Lung (tissue), 12 donors: ENCODE data around the gene TMEM221. TPM values are rescaled to one million over a fixed set of nuclear protein-coding genes. Genes with fewer than 3 reads are reported as not detected.

Experiments
- ATAC-seq: fragments of 200-7000 bp; cut with Tn5 transposase; one replicate; pipeline ENCODE4 v1.9.1; 2020; ENCODE audit warnings: moderate number of reproducible peaks; ENCODE audit not compliant: insufficient read depth, low FRiP score
- DNase-seq, 3 donors: peaks; one replicate each; pipeline ENCODE4 v3.0.0-alpha.2; 2013 to 2017
- H3K27ac ChIP-seq, 2 donors: one replicate each; pipeline ENCODE4 v1.5.1; 2013; ENCODE audit warnings: mild to moderate bottlenecking in 2 of 2, moderate library complexity in 2 of 2, control low read depth in 1 of 2, inconsistent platforms in 1 of 2, low read depth in 1 of 2, low read length in 1 of 2
- H3K27me3 ChIP-seq, 3 donors: one replicate each; pipeline ENCODE4 v1.5.1; 2013; ENCODE audit warnings: low read length in 2 of 3; ENCODE audit not compliant: control insufficient read depth in 3 of 3, insufficient read depth in 3 of 3
- H3K36me3 ChIP-seq, 4 donors: one replicate each; pipeline ENCODE4 v1.5.1; 2013; ENCODE audit warnings: low read length in 4 of 4, mild to moderate bottlenecking in 1 of 4, moderate library complexity in 1 of 4; ENCODE audit not compliant: control insufficient read depth in 4 of 4, insufficient read depth in 4 of 4
- H3K4me1 ChIP-seq, 5 donors: one replicate each; pipeline ENCODE4 v1.5.1; 2013; ENCODE audit warnings: low read length in 5 of 5, mild to moderate bottlenecking in 2 of 5, moderate library complexity in 1 of 5; ENCODE audit not compliant: control insufficient read depth in 5 of 5, insufficient read depth in 5 of 5
- H3K4me3 ChIP-seq: one replicate; pipeline ENCODE4 v1.5.1; 2013; ENCODE audit warnings: mild to moderate bottlenecking, control low read depth, moderate library complexity
- H3K9ac ChIP-seq, 2 donors: one replicate each; pipeline ENCODE4 v1.5.1; 2013; ENCODE audit warnings: low read length in 2 of 2, control low read depth in 1 of 2; ENCODE audit not compliant: insufficient read depth in 1 of 2
- H3K9me3 ChIP-seq, 4 donors: one replicate each; pipeline ENCODE4 v1.5.1; 2013; ENCODE audit warnings: low read length in 3 of 4, mild to moderate bottlenecking in 1 of 4, moderate library complexity in 1 of 4; ENCODE audit not compliant: control insufficient read depth in 4 of 4, insufficient read depth in 3 of 4
- WGBS, 2 donors: extraction: QIAGEN DNeasy Blood & Tissue Kit; methylation state at CpG; one replicate each; pipeline ENCODE4 v1.1.7; 2013; 5-methylcytosine and 5-hydroxymethylcytosine counted together
- polyA plus RNA-seq, 2 donors: library from polyadenylated mRNA; stranded (reverse); fragments of 200-250 nt; gene quantifications; one replicate each; pipeline ENCODE4 v1.2.1, GENCODE V29; 2013
- total RNA-seq, 2 donors: library from RNA; depleted of rRNA in 1 of 2; stranded (reverse); fragments of >200 nt in 1 of 2; gene quantifications; one replicate each; pipeline ENCODE4 v1.2.1, GENCODE V29; 2014 to 2021
- TF ChIP-seq, protein P1 (sequence below): IDR thresholded peaks from 2 replicates; pipeline ENCODE4 v1.5.1; 2012; ENCODE audit warnings: mild to moderate bottlenecking; ENCODE audit errors: control extremely low read depth, extremely low read depth
- donor health status: control.
- donor health status: control.
- donor health status: Bipolar disorder and iron deficiency.
- donor health status: healthy.
- donor health status: DM: yes; HTN: yes; CAD: no.

The TMEM221 gene
- total and polyA plus RNA-seq, 4 donors: 0.06 to 0.57 (median 0.10) TPM

- Histone ChIP-seq H3K4me3 (peak overlapping the region; percentile 18), H3K4me1 (peaks cover 4 to 17% (median 9%) of the 10 kb centered on the region in 5 donors), H3K9me3 (no peaks in the 10 kb centered on the region), H3K9ac (no peak overlapping the region), H3K27ac (peak overlapping the region; percentile 83 to 93), H3K36me3 (peaks cover 0 to 2% (median 0%) of the 10 kb centered on the region in 4 donors), H3K27me3 (no peaks in the 10 kb centered on the region)
- ATAC-seq: no peak
- TF ChIP-seq, protein P1, sequence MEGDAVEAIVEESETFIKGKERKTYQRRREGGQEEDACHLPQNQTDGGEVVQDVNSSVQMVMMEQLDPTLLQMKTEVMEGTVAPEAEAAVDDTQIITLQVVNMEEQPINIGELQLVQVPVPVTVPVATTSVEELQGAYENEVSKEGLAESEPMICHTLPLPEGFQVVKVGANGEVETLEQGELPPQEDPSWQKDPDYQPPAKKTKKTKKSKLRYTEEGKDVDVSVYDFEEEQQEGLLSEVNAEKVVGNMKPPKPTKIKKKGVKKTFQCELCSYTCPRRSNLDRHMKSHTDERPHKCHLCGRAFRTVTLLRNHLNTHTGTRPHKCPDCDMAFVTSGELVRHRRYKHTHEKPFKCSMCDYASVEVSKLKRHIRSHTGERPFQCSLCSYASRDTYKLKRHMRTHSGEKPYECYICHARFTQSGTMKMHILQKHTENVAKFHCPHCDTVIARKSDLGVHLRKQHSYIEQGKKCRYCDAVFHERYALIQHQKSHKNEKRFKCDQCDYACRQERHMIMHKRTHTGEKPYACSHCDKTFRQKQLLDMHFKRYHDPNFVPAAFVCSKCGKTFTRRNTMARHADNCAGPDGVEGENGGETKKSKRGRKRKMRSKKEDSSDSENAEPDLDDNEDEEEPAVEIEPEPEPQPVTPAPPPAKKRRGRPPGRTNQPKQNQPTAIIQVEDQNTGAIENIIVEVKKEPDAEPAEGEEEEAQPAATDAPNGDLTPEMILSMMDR: no peak
- peak; percentile 45 to 63 (median 46) for DNase-seq
- WGBS, 2 donors: 61 to 70% methylated on average over 25 of the region's 25 CpGs
These were observed 20.0 kb upstream of the TMEM221 start for GRCh38 chr19:17468302-17469091.

DNA sequence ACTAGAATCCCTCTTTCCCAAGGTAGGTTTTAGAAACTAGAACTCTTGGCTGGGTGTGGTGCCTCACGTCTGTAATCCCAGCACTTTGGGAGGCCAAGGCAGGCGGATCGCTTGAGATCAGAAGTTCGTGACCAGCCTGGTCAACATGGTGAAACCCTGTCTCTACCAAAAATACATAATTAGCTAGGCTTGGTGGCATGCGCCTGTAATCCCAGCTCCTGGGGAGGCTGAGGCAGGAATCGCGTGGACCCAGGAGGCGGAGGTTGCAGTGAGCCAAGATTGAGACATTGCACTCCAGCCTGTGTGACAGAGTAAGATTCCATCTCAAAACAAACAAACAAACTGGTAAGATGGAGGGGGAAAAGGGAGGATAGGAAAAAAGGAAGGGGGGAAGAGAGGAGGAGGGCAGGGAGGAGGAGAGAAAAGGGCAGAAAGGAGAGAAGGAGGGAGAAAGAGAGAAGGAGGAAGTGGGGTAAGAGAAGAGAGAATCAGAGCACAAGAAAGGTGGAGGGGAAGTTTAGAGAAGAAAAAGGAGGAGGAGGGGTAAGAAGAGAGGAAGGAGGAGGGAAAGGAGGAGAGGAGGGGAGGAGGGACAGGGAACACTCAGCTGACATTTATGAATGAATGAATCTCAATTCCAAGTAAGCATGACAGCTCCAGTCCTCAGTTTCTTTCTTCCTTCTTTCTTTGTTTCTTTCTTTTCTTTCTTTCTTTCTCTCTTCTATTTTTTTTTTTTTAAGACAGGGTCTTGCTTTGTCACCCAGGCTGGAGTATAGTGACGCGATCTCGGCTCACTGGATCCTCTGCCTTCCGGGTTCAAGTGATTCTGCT is 19.2 kb upstream of the TMEM221 start:
- TF ChIP-seq, protein P1: no peak
- Histone ChIP-seq H3K9me3 (no peaks in the 10 kb centered on the region), H3K27me3 (no peaks in the 10 kb centered on the region), H3K4me3 (no peak overlapping the region), H3K27ac (peak overlapping the region in 1 of 2 donors; percentile 93), H3K4me1 (peaks cover 4 to 17% (median 9%) of the 10 kb centered on the region in 5 donors), H3K36me3 (no peaks in the 10 kb centered on the region), H3K9ac (no peak overlapping the region)
- DNase-seq (no peak), ATAC-seq (no peak)
- WGBS, 2 donors: 75 to 81% methylated on average over 12 of the region's 12 CpGs

- ATAC-seq: no peak
- H3K4me3 ChIP-seq: no peak overlapping the region
- TF ChIP-seq, protein P1: no peak
- H3K27me3 ChIP-seq: no peaks in the 10 kb centered on the region
- H3K9ac ChIP-seq: no peak overlapping the region
- H3K4me1 ChIP-seq: peaks cover 3 to 13% (median 7%) of the 10 kb centered on the region in 5 donors
- no peak for DNase-seq
- no peak overlapping the region for H3K27ac ChIP-seq
- 43 to 57% methylated on average over 6 of the region's 6 CpGs for WGBS, 2 donors
- no peaks in the 10 kb centered on the region for H3K9me3 ChIP-seq
- H3K36me3 ChIP-seq: no peaks in the 10 kb centered on the region
These were observed 18.0 kb upstream of the TMEM221 start for GRCh38 chr19:17466487-17466850.
